Body of pancreas (tissue), 4 donors: ENCODE results near the gene TDRD9. TPM values are rescaled to one million over a fixed set of nuclear protein-coding genes. Genes with fewer than 3 reads are reported as not detected.

ENCODE experiments used
- ATAC-seq: fragments of 150-250 bp; one replicate; pipeline ENCODE4 v1.9.1; 2016
- DNase-seq, 4 donors: peaks; one replicate each; pipeline ENCODE4 v3.0.0-alpha.2; 2019
- H3K27ac ChIP-seq, 4 donors: fragments of 200-600 bp; sonication (generic); 1 replicate in 3 of 4; 2 replicates in 1 of 4; pipeline versions ENCODE4 v1.5.1 to v1.6.1; 2016 to 2019; ENCODE audit warnings: mild to moderate bottlenecking in 1 of 4, mixed read lengths in 1 of 4, moderate library complexity in 1 of 4
- H3K27me3 ChIP-seq, 2 donors: fragments of 200-600 bp; sonication (generic); one replicate each; pipeline ENCODE4 v1.6.0; 2016; ENCODE audit warnings: mild to moderate bottlenecking in 1 of 2
- H3K36me3 ChIP-seq, 2 donors: fragments of 200-600 bp; sonication (generic); replicated peaks in 1 of 2; 2 replicates each; pipeline ENCODE4 v1.5.1; 2016; ENCODE audit warnings: low read depth in 2 of 2; ENCODE audit not compliant: insufficient read depth in 1 of 2
- H3K4me1 ChIP-seq: fragments of 200-600 bp; sonication (generic); one replicate; pipeline ENCODE4 v1.6.0; 2016
- H3K4me3 ChIP-seq, 2 donors: fragments of 200-600 bp; sonication (generic); 1 replicate in 1 of 2; 2 replicates in 1 of 2; pipeline ENCODE4 v1.5.1; 2016 to 2019
- H3K9me3 ChIP-seq, 3 donors: fragments of 200-600 bp; sonication (generic); 1 replicate in 2 of 3; 2 replicates in 1 of 3; pipeline ENCODE4 v1.5.1; 2016
- CTCF ChIP-seq, 7 experiments: fragments of 450-650 bp in 4 of 7; fragments of 200-600 bp in 3 of 7; sonication (generic) in 3 of 7; IDR thresholded peaks; one replicate each; pipeline ENCODE4 v1.5.1; 2016 to 2019; ENCODE audit warnings: antibody characterized with exemption in 7 of 7
- POLR2A ChIP-seq, 3 donors: fragments of 450-650 bp; IDR thresholded peaks; one replicate each; pipeline ENCODE4 v1.6.1; 2016; ENCODE audit warnings: antibody characterized with exemption in 3 of 3, mild to moderate bottlenecking in 2 of 3
- WGBS, 2 donors: methylation state at CpG; one replicate each; pipeline ENCODE4 v1.1.5; 2017; 5-methylcytosine and 5-hydroxymethylcytosine counted together
- intact Hi-C: fragments of 100-400 bp; cut with DNase I; formaldehyde crosslinking; loops from one replicate; pipeline ENCODE4 v1.15.1; 2023
- total RNA-seq, 2 donors: library from RNA; depleted of rRNA; stranded (reverse); fragments of >200 nt; gene quantifications; one replicate each; pipeline ENCODE4 v1.1.0, GENCODE V29; 2016

TDRD9 gene
- total RNA-seq, 2 donors from 2014 or later = 2.0 to 4.7 TPM

GRCh38 chr14:104091061-104091926 is 163.0 kb downstream of the TDRD9 start:
- Histone ChIP-seq H3K4me1 (peaks cover 7% of the 10 kb centered on the region), H3K9me3 (no peaks in the 10 kb centered on the region), H3K27ac (no peak overlapping the region), H3K4me3 (no peak overlapping the region), H3K36me3 (no peaks in the 10 kb centered on the region), H3K27me3 (no peaks in the 10 kb centered on the region)
- DNase-seq (peak in 2 of 4 donors; percentile 4 to 10), ATAC-seq (no peak)
- intact Hi-C loops = loop anchor here (5.0 kb wide), 1 partner anchor 36 kb away; no protein-coding TSS in a partner anchor
- WGBS, 2 donors = 58 to 61% methylated on average over 23 to 24 of the region's 26 CpGs
- no peak for TF ChIP-seq POLR2A (IDR thresholded peaks at IDR 0.05)
- no peak for TF ChIP-seq CTCF (IDR thresholded peaks at IDR 0.05)

- H3K27ac ChIP-seq = no peak overlapping the region
- ATAC-seq (no peak), DNase-seq (peak in 1 of 4 donors; percentile 10)
- TF ChIP-seq CTCF (IDR thresholded peaks at IDR 0.05) (no peak), POLR2A (IDR thresholded peaks at IDR 0.05) (no peak)
- no peaks in the 10 kb centered on the region for H3K36me3 ChIP-seq
- H3K4me1 ChIP-seq = peaks cover 7% of the 10 kb centered on the region
- H3K4me3 ChIP-seq = no peak overlapping the region
- H3K27me3 ChIP-seq = no peaks in the 10 kb centered on the region
- intact Hi-C loops = loop anchor here (5.0 kb wide), 1 partner anchor 35 kb away; no protein-coding TSS in a partner anchor
- 65 to 68% methylated on average over 7 to 15 of the region's 23 CpGs for WGBS, 2 donors
- H3K9me3 ChIP-seq = no peaks in the 10 kb centered on the region
Measured at GRCh38 chr14:104091927-104092771, 163.9 kb downstream of the TDRD9 start.

GRCh38 chr14:104092931-104093365 is 164.7 kb downstream of the TDRD9 start:
- intact Hi-C loops = loop anchor here (5.0 kb wide), 1 partner anchor 34 kb away; no protein-coding TSS in a partner anchor

More at GRCh38 chr14:104092931-104093365, 164.7 kb downstream of the TDRD9 start:
- H3K4me3 ChIP-seq = no peak overlapping the region
- no peaks in the 10 kb centered on the region for H3K27me3 ChIP-seq
- TF ChIP-seq POLR2A (IDR thresholded peaks at IDR 0.05) (no peak), CTCF (IDR thresholded peaks at IDR 0.05) (no peak)
- DNase-seq = no peak
- no peaks in the 10 kb centered on the region for H3K9me3 ChIP-seq
- H3K4me1 ChIP-seq = peaks cover 7% of the 10 kb centered on the region
- no peak for ATAC-seq
- WGBS, 2 donors = 66 to 76% methylated on average over 5 to 11 of the region's 11 CpGs
- no peak overlapping the region for H3K27ac ChIP-seq
- no peaks in the 10 kb centered on the region for H3K36me3 ChIP-seq
